DMS53 treated with DMSO at 0.1 percent for 48 hours (cell line): Measurements from ENCODE around the gene NOS1.
"Not testable (repeated sequence)": the region's sequence is repeated elsewhere in the genome, so short reads cannot be mapped to it uniquely, and the experiment has no call there.

ENCODE experiments used
- DNase-seq: peaks from one replicate; lab custom pipeline; 2025; ENCODE audit not compliant: unreplicated experiment; lab: John Stamatoyannopoulos, UW

NOS1 gene

GRCh38 chr12:117182866-117183265 is 178.6 kb downstream of the NOS1 start:
- DNase-seq = no peak

GRCh38 chr12:117181468-117181843 is 180.0 kb downstream of the NOS1 start:
- DNase-seq = not testable (repeated sequence)

- no peak for DNase-seq
Measured at GRCh38 chr12:117180758-117181467, 180.5 kb downstream of the NOS1 start.

- DNase-seq = no peak
Measured at GRCh38 chr12:117178745-117179144, 182.7 kb downstream of the NOS1 start.

GRCh38 chr12:117178301-117178700 is 183.1 kb downstream of the NOS1 start:
- no peak for DNase-seq

- DNase-seq = no peak
Measured at GRCh38 chr12:117172168-117172567, 189.3 kb downstream of the NOS1 start.

GRCh38 chr12:117171499-117172162 is 189.8 kb downstream of the NOS1 start:
- DNase-seq = no peak

- no peak for DNase-seq
Measured at GRCh38 chr12:117169548-117169947, 191.9 kb downstream of the NOS1 start.

- no peak for DNase-seq
Measured at GRCh38 chr12:117168976-117169375, 192.4 kb downstream of the NOS1 start.

GRCh38 chr12:117167769-117168168 is 193.7 kb downstream of the NOS1 start:
- DNase-seq = no peak

GRCh38 chr12:117166107-117166506 is 195.3 kb downstream of the NOS1 start:
- no peak for DNase-seq

GRCh38 chr12:117165342-117165741 is 196.1 kb downstream of the NOS1 start:
- DNase-seq = no peak

GRCh38 chr12:117162633-117163032 is 198.8 kb downstream of the NOS1 start:
- DNase-seq = no peak

- no peak for DNase-seq
Measured at GRCh38 chr12:117162167-117162539, 199.3 kb downstream of the NOS1 start.

GRCh38 chr12:117161460-117162166 is 199.8 kb downstream of the NOS1 start:
- no peak for DNase-seq

GRCh38 chr12:117159674-117160073 is 201.8 kb downstream of the NOS1 start:
- DNase-seq = no peak

GRCh38 chr12:117158911-117159553 is 202.4 kb downstream of the NOS1 start:
- no peak for DNase-seq
